Measurements from ENCODE around the gene RAB3GAP1.
"Not testable (repeated sequence)": the region's sequence is repeated elsewhere in the genome, so short reads cannot be mapped to it uniquely, and the experiment has no call there.

RAB3GAP1 gene

GRCh38 chr2:135119582-135119981 lies 67.5 kb downstream of the RAB3GAP1 start:
- no peak overlapping the region for H3K9ac ChIP-seq (ENCODE audit: low read depth, low read length)
- H3K4me1 ChIP-seq (ENCODE audit: insufficient read depth, low read length): no peaks in the 10 kb centered on the region
- H3K4me3 ChIP-seq (ENCODE audit: low read length): no peak overlapping the region
- H3K27me3 ChIP-seq (ENCODE audit: insufficient read depth, low read length): no peaks in the 10 kb centered on the region
- peaks cover 35% of the 10 kb centered on the region for H3K36me3 ChIP-seq (ENCODE audit: insufficient read depth, low read length)
- H3K9me3 ChIP-seq (ENCODE audit: insufficient read depth, low read depth, low read length): peaks cover 3% of the 10 kb centered on the region; the same call in 1 of the 2 replicates
- H3K27ac ChIP-seq (ENCODE audit: low read depth, low read length): no peak overlapping the region

GRCh38 chr2:135121016-135121657 lies 69.0 kb downstream of the RAB3GAP1 start:
- H3K9ac ChIP-seq (ENCODE audit: low read depth, low read length): no peak overlapping the region
- no peaks in the 10 kb centered on the region for H3K27me3 ChIP-seq (ENCODE audit: insufficient read depth, low read length)
- WGBS: 92% methylated on average over 2 of the region's 2 CpGs
- H3K4me3 ChIP-seq (ENCODE audit: low read length): no peak overlapping the region
- H3K9me3 ChIP-seq (ENCODE audit: insufficient read depth, low read depth, low read length): peaks cover 3% of the 10 kb centered on the region; the same call in 1 of the 2 replicates
- no peak overlapping the region for H3K27ac ChIP-seq (ENCODE audit: low read depth, low read length)
- no peaks in the 10 kb centered on the region for H3K4me1 ChIP-seq (ENCODE audit: insufficient read depth, low read length)
- peaks cover 40% of the 10 kb centered on the region for H3K36me3 ChIP-seq (ENCODE audit: insufficient read depth, low read length)

- H3K27ac ChIP-seq (ENCODE audit: low read depth, low read length); H3K9me3 ChIP-seq (ENCODE audit: insufficient read depth, low read depth, low read length); H3K4me3 ChIP-seq (ENCODE audit: low read length); H3K4me1 ChIP-seq (ENCODE audit: insufficient read depth, low read length); H3K9ac ChIP-seq (ENCODE audit: low read depth, low read length); H3K27me3 ChIP-seq (ENCODE audit: insufficient read depth, low read length): not testable (repeated sequence)
- 99% methylated on average over 5 of the region's 6 CpGs for WGBS
- peaks cover 45% of the 10 kb centered on the region for H3K36me3 ChIP-seq (ENCODE audit: insufficient read depth, low read length)
Measured at GRCh38 chr2:135121658-135122039, 69.6 kb downstream of the RAB3GAP1 start.

GRCh38 chr2:135124924-135125886 lies 73.1 kb downstream of the RAB3GAP1 start:
- WGBS: 93% methylated on average over 1 of the region's 1 CpG
- no peak overlapping the region for H3K27ac ChIP-seq (ENCODE audit: low read depth, low read length)
- H3K36me3 ChIP-seq (ENCODE audit: insufficient read depth, low read length): peaks cover 70% of the 10 kb centered on the region

GRCh38 chr2:135125940-135126339 lies 73.8 kb downstream of the RAB3GAP1 start:
- Histone ChIP-seq H3K27me3 (ENCODE audit: insufficient read depth, low read length) (no peaks in the 10 kb centered on the region), H3K9ac (ENCODE audit: low read depth, low read length) (no peak overlapping the region), H3K4me1 (ENCODE audit: insufficient read depth, low read length) (no peaks in the 10 kb centered on the region), H3K36me3 (ENCODE audit: insufficient read depth, low read length) (peaks cover 69% of the 10 kb centered on the region), H3K9me3 (ENCODE audit: insufficient read depth, low read depth, low read length) (no peaks in the 10 kb centered on the region), H3K4me3 (ENCODE audit: low read length) (no peak overlapping the region), H3K27ac (ENCODE audit: low read depth, low read length) (no peak overlapping the region)
- 88% methylated on average over 1 of the region's 2 CpGs for WGBS

More at GRCh38 chr2:135124924-135125886, 73.1 kb downstream of the RAB3GAP1 start:
- Histone ChIP-seq H3K9me3 (ENCODE audit: insufficient read depth, low read depth, low read length) (no peaks in the 10 kb centered on the region), H3K4me3 (ENCODE audit: low read length) (no peak overlapping the region), H3K4me1 (ENCODE audit: insufficient read depth, low read length) (no peaks in the 10 kb centered on the region), H3K9ac (ENCODE audit: low read depth, low read length) (no peak overlapping the region), H3K27me3 (ENCODE audit: insufficient read depth, low read length) (no peaks in the 10 kb centered on the region)

- 93% methylated on average over 2 of the region's 2 CpGs for WGBS
- no peak overlapping the region for H3K4me3 ChIP-seq (ENCODE audit: low read length)
- H3K9me3 ChIP-seq (ENCODE audit: insufficient read depth, low read depth, low read length): no peaks in the 10 kb centered on the region
- H3K4me1 ChIP-seq (ENCODE audit: insufficient read depth, low read length): no peaks in the 10 kb centered on the region
- H3K9ac ChIP-seq (ENCODE audit: low read depth, low read length): no peak overlapping the region
- H3K27me3 ChIP-seq (ENCODE audit: insufficient read depth, low read length): no peaks in the 10 kb centered on the region
- H3K36me3 ChIP-seq (ENCODE audit: insufficient read depth, low read length): peaks cover 87% of the 10 kb centered on the region
- no peak overlapping the region for H3K27ac ChIP-seq (ENCODE audit: low read depth, low read length)
Measured at GRCh38 chr2:135130751-135131150, 78.7 kb downstream of the RAB3GAP1 start.

- Histone ChIP-seq H3K27ac (ENCODE audit: low read depth, low read length) (no peak overlapping the region), H3K36me3 (ENCODE audit: insufficient read depth, low read length) (peaks cover 91% of the 10 kb centered on the region), H3K9me3 (ENCODE audit: insufficient read depth, low read depth, low read length) (no peaks in the 10 kb centered on the region), H3K4me3 (ENCODE audit: low read length) (no peak overlapping the region), H3K27me3 (ENCODE audit: insufficient read depth, low read length) (no peaks in the 10 kb centered on the region), H3K9ac (ENCODE audit: low read depth, low read length) (no peak overlapping the region), H3K4me1 (ENCODE audit: insufficient read depth, low read length) (no peaks in the 10 kb centered on the region)
- no CpG with 5 or more reads among the region's 1 CpG for WGBS
Measured at GRCh38 chr2:135132314-135132713, 80.2 kb downstream of the RAB3GAP1 start.

GRCh38 chr2:135140606-135141005 lies 88.5 kb downstream of the RAB3GAP1 start:
- H3K36me3 ChIP-seq (ENCODE audit: insufficient read depth, low read length): peaks cover 80% of the 10 kb centered on the region

GRCh38 chr2:135142323-135142722 lies 90.2 kb downstream of the RAB3GAP1 start:
- Histone ChIP-seq H3K27me3 (ENCODE audit: insufficient read depth, low read length) (no peaks in the 10 kb centered on the region), H3K9me3 (ENCODE audit: insufficient read depth, low read depth, low read length) (peaks cover 33% of the 10 kb centered on the region), H3K4me3 (ENCODE audit: low read length) (no peak overlapping the region; the same call in 1 of the 2 replicates), H3K9ac (ENCODE audit: low read depth, low read length) (no peak overlapping the region), H3K36me3 (ENCODE audit: insufficient read depth, low read length) (peaks cover 65% of the 10 kb centered on the region), H3K27ac (ENCODE audit: low read depth, low read length) (no peak overlapping the region), H3K4me1 (ENCODE audit: insufficient read depth, low read length) (no peaks in the 10 kb centered on the region)
- WGBS: no CpG with 5 or more reads among the region's 1 CpG

More at GRCh38 chr2:135140606-135141005, 88.5 kb downstream of the RAB3GAP1 start:
- Histone ChIP-seq H3K4me1 (ENCODE audit: insufficient read depth, low read length) (no peaks in the 10 kb centered on the region), H3K27ac (ENCODE audit: low read depth, low read length) (no peak overlapping the region), H3K27me3 (ENCODE audit: insufficient read depth, low read length) (no peaks in the 10 kb centered on the region), H3K9me3 (ENCODE audit: insufficient read depth, low read depth, low read length) (peaks cover 33% of the 10 kb centered on the region), H3K4me3 (ENCODE audit: low read length) (no peak overlapping the region), H3K9ac (ENCODE audit: low read depth, low read length) (no peak overlapping the region)

- H3K9me3 ChIP-seq (ENCODE audit: insufficient read depth, low read depth, low read length): peaks cover 33% of the 10 kb centered on the region
- H3K9ac ChIP-seq (ENCODE audit: low read depth, low read length): no peak overlapping the region
- 93% methylated on average over 2 of the region's 2 CpGs for WGBS
- no peak overlapping the region for H3K4me3 ChIP-seq (ENCODE audit: low read length)
- no peaks in the 10 kb centered on the region for H3K27me3 ChIP-seq (ENCODE audit: insufficient read depth, low read length)
- H3K36me3 ChIP-seq (ENCODE audit: insufficient read depth, low read length): peaks cover 46% of the 10 kb centered on the region
- no peak overlapping the region for H3K27ac ChIP-seq (ENCODE audit: low read depth, low read length)
- no peaks in the 10 kb centered on the region for H3K4me1 ChIP-seq (ENCODE audit: insufficient read depth, low read length)
Measured at GRCh38 chr2:135144343-135144742, 92.3 kb downstream of the RAB3GAP1 start.

GRCh38 chr2:135149251-135149650 lies 97.2 kb downstream of the RAB3GAP1 start:
- Histone ChIP-seq H3K9ac (ENCODE audit: low read depth, low read length) (no peak overlapping the region), H3K36me3 (ENCODE audit: insufficient read depth, low read length) (peaks cover 52% of the 10 kb centered on the region), H3K9me3 (ENCODE audit: insufficient read depth, low read depth, low read length) (peaks cover 2% of the 10 kb centered on the region; the same call in 1 of the 2 replicates), H3K27ac (ENCODE audit: low read depth, low read length) (no peak overlapping the region), H3K27me3 (ENCODE audit: insufficient read depth, low read length) (no peaks in the 10 kb centered on the region), H3K4me1 (ENCODE audit: insufficient read depth, low read length) (no peaks in the 10 kb centered on the region), H3K4me3 (ENCODE audit: low read length) (no peak overlapping the region)
- WGBS: 82% methylated on average over 1 of the region's 1 CpG

Data from HUES64 (cell line).